GM18507 (cell line): ENCODE measurements around the gene PNPLA2.

Source experiments
- DNase-seq: peaks from one replicate; pipeline ENCODE4 v3.0.0; 2011; ENCODE audit warnings: low read depth; ENCODE audit not compliant: insufficient read length; ENCODE audit errors: extremely low spot score
- FAIRE-seq: peaks from 2 replicates; lab custom pipeline; 2011; peaks lifted over from hg19 to GRCh38; lab: Jason Lieb, UNC

Gene PNPLA2

DNA sequence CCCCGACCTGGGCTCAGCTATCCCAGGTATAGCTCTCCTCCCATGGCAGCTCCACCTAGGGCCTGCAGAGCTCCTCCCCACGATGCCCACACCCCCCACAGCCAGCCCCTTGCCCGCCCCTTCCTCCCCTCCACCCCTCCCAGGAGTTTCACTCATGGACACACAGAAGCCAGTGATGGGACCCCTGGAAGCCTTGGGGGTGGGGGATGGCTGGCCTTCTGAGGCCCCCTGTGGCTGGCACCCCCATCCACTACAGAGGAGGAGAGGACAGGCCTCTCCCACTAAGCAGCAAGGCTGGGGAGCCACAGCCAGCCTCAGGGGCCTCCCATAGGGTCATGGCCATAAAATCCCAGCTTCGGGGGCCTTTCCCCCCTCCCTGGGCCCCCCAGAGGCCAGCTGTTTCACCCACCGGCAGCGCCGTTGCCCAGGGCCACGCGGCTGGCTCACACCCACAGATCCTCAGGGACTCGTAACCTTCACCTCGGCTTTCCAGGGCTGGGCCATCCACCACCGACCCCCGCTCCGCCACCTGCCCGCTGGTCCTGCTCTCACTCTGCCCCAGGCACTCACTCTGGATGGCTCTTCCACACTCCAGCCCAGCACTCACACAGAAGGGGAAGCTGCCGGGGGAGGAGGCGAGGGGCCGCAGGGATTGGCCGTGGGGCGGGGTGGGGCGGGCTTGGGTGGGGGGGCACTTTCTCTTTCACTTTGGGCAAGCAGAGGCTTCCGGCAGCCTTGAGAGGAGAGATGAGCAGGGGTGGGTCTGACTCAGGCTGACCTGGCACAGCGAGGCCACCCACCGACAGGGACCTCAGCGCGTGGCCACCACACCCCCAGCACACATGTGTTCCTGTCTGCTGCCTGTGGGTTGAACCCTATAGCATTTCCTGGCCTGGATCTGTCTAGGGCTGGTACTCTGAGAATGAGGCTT, 22.8 kb upstream of the PNPLA2 start:
- DNase-seq (peak; percentile 85), FAIRE-seq (peak; percentile 61)

DNA sequence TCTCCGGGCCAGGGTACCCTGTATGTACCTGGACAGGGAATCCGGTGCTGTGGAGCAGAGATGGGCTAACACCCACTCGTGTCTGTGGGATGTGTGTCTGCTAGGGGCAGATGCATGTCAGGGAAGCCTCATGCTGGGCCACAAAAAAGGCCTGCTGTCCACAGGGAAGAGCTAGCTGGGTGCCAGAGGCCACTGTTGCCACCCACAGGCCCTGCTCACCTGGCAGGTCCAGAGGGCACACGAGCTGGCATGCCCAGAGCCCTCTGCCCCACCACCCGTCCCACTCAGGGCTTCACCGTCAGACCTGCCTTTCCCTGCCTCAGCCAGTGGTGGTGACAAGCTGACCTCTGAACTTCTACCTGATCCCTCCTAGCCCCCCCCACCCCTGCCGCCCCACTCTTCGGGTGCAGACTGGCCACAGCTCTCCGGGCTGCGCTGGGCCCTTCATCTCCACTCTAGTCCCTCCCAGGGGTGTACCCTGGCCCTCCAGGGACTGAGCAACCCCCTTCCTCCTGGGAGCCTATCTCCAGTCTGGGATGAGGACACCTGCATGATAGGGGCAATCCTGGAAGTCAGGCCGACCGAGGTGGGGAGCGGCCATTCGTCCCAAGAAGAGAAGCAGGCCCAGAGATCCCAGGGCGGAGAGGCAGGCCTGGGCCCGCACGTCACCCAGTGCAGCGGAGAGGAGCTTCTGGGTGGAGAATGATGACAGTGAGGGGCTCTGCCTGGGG, 22.0 kb upstream of the PNPLA2 start:
- no peak for DNase-seq
- FAIRE-seq = no peak

DNA sequence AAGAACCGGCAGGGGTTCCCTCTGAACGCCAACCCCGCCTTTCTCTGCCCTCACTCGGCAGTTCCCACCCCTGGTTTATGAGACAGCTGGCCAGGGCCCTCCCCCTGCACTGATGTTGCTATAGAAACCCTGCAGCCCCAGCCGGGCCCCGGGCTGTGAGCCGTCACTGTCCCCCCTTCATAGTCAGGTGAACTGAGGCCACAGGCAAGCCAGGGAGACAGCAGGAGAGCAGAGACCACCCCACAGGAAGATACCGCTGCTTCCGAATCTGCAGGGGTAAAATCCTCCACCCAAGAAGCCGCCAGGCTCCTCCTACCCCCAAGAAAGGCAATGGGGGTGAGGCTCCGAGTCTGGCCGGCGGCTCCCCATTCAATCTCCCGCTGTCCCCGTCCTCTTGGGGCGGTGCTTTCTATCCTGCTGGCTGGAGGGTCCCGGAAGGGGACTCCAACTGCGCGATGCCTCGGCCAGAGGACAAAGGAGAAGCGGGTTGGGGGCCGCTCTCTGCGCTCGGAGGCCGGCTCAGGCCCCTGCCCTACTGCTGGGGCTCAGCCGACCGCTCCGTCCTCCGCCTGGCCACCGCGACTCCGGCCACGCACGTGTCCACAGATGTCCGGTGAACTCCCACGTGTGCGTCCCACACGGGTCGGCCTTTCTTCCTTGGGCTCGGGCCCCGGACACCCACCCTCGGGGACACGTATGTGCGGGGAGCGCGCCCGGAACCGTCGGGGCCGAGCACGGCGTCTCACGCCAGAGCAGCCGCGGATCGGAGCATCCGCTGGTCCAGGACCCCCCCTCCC, 21.2 kb upstream of the PNPLA2 start:
- DNase-seq (peak; percentile 65), FAIRE-seq (peak; percentile 90)

DNA sequence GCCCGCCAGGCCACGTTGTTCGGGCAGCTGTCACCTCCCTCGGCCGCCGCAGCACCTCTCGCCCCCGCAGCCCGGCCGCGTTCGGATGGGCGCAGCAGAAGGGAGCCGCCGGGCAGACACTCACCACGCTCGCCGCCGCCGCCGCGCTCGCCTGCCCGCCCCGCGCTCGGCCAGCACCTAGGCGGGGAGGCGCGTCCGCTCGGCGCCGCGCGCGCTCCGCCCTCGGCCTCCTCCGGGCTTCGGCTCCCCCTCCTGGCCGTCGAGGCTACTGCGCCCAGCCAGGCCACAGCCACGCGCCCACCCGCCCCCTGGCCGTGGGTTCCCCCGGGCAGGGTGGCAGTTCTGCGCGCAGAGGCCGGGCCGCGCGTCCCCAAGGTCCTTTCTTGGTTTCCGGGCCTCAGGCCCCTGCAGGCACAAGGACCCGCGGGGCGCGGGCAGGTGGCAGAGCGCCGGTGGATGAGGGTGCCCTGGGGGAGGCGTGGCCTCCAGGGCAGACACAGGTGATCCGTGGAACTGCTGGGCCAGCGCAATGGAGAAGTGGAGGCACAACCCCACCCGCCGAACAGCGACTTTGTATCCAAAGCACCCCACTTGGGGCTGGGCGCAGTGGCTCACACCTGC, 20.5 kb upstream of the PNPLA2 start, which contains the start of gene SLC25A22:
TSS of gene SLC25A22 (minus strand) at position 189 of the 621 bp plus-strand sequence. CDS start 3,275 bp downstream, outside the sequence.
- DNase-seq (peak; percentile 78), FAIRE-seq (peak; percentile 70)

DNA sequence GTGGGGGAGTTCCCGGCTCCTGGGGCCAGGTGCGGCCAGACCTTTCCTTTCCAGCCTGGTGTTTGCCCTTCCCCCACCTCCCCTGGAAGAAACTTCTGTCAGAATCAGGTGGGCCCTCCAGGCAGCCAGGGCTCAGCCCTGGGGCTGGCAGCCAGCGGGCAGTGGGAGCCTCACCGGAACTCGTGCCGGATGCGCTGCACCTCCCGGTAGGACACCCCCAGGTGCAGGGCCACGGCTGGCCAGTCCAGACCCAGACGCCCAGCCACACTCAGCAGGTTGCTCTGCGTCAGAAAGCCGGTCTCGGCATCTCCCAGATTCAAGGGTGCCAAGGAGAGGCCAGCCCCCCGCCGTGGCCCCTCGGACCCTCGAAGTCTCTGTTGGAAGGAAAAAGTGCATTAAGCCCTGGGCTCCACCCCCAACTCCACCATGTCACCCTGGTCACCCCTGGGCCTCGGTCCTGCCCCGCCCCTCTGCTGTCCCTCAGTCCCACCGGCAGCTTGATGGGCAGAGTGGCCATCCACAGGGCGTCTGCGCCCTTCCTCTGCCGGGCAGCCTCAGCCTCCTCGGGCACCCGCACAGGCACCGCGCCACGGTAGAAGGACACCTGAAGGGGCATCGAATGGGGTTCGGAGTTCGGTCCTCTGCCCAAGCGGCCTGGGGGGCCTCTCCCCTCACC, 18.9 kb upstream of the PNPLA2 start:
- DNase-seq (no peak), FAIRE-seq (no peak)

DNA sequence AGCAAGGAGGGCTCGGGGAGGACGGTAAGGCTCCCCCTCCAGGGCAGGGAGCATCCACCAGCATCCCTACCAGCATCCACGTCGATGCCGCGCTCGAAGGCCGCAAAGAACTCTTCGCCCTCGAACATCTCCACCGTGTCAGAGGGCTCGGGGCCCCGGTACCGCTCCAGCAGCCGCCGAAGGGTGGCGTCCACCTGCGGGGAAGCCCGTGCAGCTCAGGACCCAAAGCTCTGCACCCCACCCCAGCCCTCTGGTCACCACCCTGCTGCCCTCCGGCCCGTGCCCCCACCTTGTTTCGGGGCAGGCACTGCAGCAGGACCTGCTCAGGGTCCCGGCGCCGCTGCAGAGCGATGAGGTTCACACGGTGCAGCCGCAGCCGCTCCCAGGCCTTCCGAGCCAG, 18.2 kb upstream of the PNPLA2 start:
- DNase-seq (no peak), FAIRE-seq (no peak)

DNA sequence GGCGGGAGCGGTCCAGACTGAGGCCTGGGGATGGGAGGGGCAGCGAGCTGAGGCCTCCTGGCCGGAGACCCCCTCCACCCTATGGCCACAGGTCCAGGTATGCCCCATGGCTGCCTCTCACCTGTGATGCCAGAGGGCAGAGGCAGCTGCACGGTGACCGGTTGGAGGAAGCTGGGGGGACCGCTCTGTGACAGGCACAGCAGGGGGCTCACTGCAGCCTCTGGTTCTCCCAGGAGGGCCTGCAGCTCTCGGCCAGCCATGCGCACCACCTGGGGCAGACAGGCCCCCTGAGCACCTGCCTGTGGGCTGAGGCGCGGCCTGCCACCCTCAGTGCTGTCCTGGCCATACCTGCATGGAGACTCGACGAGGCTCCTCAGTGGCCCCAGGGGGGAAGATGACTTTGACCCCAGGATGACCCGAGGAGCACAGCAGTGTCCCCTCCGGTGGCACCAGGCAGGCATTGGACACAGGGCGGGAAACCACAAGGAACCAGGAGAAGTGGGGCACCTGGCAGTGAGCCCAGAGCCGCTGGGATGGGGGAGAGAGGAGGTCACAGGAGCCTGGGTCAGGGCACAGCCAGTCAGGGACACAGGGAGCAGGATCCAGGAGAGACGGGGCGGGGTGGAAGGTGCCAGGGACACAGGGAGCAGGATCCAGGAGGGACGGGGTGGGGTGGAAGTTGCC, 17.5 kb upstream of the PNPLA2 start:
- DNase-seq (no peak), FAIRE-seq (no peak)

DNA sequence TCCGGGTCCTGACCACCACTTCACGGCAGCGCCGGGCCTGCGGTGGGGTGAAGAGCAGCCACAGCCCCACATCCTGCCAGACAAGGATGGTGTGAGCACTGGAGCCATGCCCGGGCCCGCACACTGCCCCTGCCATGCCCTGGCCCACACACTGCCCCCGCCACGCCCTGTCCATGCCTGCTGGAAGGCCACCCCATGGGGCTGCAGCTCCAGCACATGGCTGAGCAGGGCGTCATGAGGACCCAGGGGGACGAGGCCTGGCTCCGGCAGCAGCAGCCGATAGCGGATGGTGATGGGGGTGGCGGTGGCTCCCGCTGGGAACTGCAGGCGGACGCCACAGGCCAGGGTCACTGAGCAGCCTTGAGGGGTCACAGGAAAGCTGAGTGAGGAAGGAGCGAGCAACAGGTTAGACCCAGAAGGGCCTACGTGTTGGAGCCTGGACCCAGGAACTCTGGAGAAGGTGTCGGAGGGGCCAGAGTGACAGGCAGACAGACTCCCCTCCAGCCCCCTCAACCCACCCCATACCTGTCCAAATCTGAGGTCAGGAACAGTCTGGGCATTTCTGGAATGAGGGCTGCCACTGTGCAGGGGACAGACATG, 16.6 kb upstream of the PNPLA2 start:
- no peak for FAIRE-seq
- no peak for DNase-seq

DNA sequence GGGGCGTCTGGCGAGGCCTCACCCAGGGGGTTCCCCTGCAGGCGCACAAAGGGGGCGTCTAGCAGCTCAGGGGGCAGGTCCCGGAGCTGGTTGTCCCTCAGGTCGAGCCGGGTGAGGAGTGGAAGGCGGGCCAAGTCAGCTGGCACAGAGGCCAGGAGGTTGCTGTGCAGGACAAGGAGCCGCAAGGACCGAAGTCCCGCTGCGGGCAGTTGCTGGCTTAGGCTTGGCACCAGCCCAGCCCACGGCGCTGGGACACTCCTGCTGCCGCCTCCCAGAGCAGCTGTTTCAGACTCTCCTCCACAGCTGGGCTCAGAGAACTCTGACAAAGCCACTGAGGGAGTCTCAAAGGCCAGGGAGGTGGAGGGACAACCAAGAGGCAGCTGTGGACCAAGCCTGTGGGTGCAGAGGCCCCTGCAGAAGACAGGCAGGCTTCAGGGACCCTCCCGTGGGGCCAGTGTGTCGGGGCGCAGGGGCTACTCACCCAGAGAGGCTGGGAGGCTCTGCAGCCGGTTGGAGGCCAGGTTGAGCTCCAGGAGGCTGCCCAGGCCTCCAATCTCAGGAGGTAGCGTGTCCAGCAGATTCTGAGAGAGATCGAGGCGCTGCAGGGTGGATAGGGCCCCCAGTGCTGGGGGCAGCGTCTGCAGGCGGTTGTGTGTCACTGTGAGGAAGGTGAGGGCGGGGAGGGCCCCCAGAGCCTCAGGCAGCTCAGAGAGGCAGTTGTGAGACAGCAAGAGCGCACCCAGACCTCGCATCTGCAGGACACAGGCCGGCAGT, 15.8 kb upstream of the PNPLA2 start:
- no peak for FAIRE-seq
- DNase-seq = no peak

DNA sequence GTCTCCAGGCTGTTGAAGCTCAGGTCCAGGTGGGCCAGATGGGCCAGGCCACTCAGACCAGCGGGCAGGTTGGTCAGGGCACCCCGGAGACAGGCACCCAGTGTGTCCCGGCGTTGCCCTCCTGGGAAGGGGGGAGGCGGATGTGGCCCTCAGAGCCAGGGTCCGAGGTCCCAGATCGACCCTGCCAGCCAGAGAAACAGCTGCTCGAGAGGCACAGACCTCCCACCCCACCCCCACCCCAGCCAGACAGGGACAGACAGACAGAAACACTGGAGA, 15.3 kb upstream of the PNPLA2 start:
- FAIRE-seq (no peak), DNase-seq (no peak)

DNA sequence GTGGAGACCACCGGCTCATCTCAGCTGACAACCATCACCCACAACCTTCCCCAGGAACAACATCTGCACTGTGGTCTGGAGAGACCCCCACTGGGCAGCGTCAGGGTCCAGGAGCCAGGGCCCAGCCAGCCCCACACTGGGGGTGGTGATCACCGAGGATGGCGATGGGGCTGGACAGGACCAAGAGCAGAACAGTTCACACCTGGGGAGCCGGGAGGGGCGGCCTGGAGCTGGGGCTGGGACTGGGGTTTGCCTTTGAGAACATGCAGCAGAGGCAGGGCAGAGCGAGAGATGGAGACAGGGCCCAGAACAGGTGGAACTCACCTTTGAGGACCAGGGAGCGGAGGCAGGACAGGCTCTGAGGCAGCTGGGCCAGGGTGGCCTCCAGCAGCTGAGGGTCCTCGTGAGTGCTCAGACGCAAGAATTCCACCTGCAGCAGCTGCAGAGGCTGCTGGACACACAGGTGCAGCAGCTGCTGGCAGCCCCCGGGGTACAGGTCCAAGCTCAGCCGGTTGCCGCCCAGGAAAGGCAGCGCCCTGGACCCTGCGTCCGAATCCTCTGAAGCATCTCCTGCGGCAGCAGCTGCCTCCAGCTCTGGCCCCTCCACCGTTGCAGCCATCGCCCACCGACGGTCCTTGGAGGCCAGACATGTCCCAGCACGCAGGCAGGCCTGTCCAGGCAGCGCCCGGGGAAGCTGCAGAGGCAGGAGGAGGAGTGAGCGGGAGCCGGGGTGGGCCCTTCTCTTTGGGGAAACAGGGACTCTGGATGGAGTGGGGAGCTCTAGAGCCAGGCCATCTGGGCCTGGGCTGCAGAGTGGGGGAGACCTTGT, 14.7 kb upstream of the PNPLA2 start:
- FAIRE-seq (no peak), DNase-seq (no peak)

DNA sequence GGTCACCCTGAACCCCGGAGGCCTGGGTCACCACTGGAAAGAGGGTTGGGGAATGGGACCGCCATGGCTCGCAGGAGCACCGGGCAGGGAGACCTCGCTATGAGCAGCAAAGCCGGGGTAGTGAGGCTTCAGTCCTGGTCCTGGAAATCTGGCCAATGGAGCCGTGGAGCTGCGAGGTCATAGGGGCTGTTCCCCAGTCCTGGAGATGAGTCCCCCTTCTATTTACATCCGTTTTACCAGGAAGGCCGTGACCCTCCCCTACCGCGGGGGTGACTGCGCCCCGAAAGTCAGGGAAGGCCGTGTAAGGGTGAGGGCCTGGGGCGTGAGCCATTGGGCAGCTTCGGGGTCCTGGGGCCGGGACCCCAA, 14.1 kb upstream of the PNPLA2 start:
- no peak for FAIRE-seq

DNA sequence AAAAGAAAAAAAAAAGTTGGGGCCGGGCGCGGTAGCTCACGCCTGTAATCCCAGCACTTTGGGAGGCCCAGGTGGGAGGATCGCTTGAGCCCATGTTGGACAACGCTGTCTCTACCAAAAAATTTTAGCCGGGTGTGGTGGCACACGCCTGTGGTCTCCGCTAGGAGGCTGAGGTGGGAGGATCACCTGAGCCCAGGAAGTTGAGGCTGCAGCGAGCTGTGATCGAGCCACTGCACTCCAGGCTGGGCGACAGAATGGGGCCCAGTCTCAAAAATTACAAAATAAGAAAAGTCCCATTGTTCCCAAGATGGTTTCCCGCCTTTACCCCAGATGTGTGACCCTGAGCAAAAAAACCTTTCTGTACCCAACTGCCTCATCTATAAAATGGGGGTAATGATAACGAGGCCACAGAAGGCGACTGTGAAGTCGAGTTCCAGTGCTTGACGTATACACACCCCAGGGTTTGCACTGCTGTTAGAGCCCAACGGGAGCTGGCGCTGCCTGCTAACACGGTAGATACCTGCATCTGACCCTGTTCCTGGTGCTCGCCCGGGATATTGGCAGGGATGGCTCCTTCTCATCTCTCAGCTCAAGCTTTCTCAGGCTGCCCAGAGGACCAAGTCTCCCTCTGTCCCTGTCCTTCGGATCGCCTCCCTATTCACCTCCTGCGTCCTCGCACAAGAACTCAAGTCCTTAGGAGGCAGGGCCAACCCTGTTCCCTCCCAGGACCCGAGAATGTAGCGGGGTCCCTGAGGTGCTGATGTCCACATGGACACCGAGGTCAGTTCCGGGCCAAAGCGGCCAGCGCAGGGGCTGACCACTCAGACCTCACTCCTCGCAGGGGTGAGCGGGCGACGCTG, 10.1 kb upstream of the PNPLA2 start:
- DNase-seq (no peak), FAIRE-seq (peak; percentile 55)

More for the DNA sequence above, 14.1 kb upstream of the PNPLA2 start:
- DNase-seq = no peak

DNA sequence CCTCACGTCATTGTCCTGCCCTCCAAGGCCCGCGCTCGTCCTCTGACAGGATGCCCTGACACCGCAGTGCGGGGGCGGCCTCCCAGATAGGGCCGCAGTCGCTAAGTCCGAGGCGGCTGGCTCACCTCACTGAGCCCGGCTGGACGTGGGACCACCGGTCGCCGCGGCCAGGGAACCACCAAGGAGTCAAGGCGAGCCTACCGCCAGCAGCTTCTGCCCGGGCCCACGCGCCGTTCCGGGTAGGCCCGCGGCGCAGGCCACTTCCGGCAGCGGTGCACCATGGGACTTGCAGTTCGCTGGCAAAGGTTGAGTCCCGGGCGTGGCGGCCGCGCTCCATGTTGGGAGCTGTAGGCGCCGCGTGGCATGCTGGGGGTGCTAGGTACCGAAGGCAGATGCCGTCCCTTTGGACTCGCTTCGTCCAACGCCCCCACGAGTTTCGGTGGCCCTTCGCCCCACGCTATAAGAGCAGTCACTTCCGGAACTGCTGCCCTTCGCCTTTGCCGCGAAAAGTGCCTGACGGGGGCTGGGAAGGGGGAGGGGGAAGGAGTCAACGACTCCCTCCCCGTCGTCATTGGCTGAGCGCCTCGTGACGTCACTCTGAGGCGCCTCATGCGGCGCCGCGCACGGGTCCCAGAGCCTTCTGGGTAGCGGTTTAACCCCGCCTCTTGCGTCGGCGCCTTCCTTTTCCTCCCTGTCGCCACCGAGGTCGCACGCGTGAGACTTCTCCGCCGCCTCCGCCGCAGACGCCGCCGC, 9.3 kb upstream of the PNPLA2 start, which contains the start of gene RPLP2:
TSS of gene RPLP2 (plus strand) at position 681 of the 753 bp plus-strand sequence. CDS start 268 bp downstream, outside the sequence.
- FAIRE-seq = peak; percentile 95
- DNase-seq = peak; percentile 92

DNA sequence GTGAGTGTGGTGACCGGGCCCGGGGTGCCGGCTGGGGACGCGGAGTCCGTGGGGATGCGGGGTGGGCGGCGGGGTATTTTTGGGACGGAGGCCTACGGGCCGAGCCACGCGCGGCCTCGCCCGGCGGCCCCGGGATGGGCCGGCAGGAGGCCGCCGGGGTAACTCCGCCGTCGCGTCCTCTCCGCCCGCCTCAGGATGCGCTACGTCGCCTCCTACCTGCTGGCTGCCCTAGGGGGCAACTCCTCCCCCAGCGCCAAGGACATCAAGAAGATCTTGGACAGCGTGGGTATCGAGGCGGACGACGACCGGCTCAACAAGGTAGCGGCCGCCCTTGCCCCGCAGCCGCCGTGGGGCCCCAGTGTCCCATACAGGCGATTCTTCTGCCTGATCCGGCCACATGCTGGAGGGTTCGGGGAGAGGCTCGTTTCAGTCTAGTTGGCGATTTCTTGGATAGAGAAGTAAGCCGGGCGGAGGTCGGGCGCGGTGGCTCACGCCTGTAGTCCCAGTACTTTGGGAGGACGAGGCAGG, 8.6 kb upstream of the PNPLA2 start:
- no peak for FAIRE-seq
- DNase-seq = no peak
